Osteocyte (in vitro differentiated cells): ENCODE measurements around the gene ASPHD1. TPM values are rescaled to one million over a fixed set of nuclear protein-coding genes. Genes with fewer than 3 reads are reported as not detected.

Source experiments
- DNase-seq: peaks from one replicate; pipeline ENCODE4 v3.0.0; 2021; ENCODE audit warnings: mixed read lengths; ENCODE audit not compliant: unreplicated experiment; ENCODE audit errors: extremely low spot score
- H3K27ac Mint-ChIP-seq: one replicate; pipeline ENCODE4 v1.8.0; 2021; ENCODE audit warnings: mild to moderate bottlenecking, mixed read lengths; ENCODE audit not compliant: unreplicated experiment
- H3K27me3 Mint-ChIP-seq: one replicate; pipeline ENCODE4 v1.8.0; 2021; ENCODE audit warnings: mixed read lengths; ENCODE audit not compliant: unreplicated experiment
- H3K36me3 Mint-ChIP-seq: one replicate; pipeline ENCODE4 v1.8.0; 2021; ENCODE audit warnings: mixed read lengths; ENCODE audit not compliant: unreplicated experiment
- H3K4me1 Mint-ChIP-seq: one replicate; pipeline ENCODE4 v1.8.0; 2021; ENCODE audit warnings: mixed read lengths; ENCODE audit not compliant: unreplicated experiment
- H3K4me3 Mint-ChIP-seq: one replicate; pipeline ENCODE4 v1.8.0; 2021; ENCODE audit warnings: mild to moderate bottlenecking, moderate library complexity, mixed read lengths; ENCODE audit not compliant: unreplicated experiment
- H3K9me3 Mint-ChIP-seq: one replicate; pipeline ENCODE4 v1.8.0; 2021; ENCODE audit warnings: mixed read lengths; ENCODE audit not compliant: unreplicated experiment
- total RNA-seq: library from RNA; stranded (reverse); gene quantifications from 2 replicates; pipeline ENCODE4 v1.2.1, GENCODE V29; 2021
- TF ChIP-seq, protein P1 (sequence below): fragments of 200-600 bp; sonication (generic); IDR thresholded peaks from 2 replicates; pipeline ENCODE4 v1.5.0; 2021; ENCODE audit warnings: antibody characterized with exemption, mild to moderate bottlenecking, moderate library complexity

Gene ASPHD1
- total RNA-seq, 1 donor from 2014 or later, result 1.0 TPM

DNA sequence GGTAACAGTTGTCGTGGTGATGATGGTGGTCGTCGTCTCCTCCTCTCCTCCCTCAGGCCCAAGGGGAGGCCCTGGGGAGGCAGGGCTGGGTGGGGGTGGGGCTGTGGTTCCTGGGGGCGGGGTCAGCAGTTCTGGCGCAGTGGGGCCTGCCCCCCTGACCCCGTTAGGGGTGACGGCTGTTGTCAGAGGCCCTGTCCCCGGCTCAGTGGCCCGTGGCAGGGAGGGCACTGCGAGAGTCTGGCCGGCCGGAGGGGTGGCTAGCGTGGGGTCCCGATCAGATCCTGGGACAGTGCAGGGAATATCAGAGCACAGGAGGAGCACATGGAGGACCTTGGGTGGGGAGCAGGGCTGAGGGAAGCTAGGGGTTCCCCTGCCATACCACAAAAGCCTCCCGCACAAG lies 3.4 kb upstream of the ASPHD1 start:
- Mint-ChIP-seq H3K27ac (no peak overlapping the region), H3K27me3 (peaks cover 19% of the 10 kb centered on the region), H3K36me3 (no peaks in the 10 kb centered on the region), H3K4me3 (no peak overlapping the region), H3K9me3 (no peaks in the 10 kb centered on the region), H3K4me1 (peaks cover 17% of the 10 kb centered on the region)
- no peak for DNase-seq
- TF ChIP-seq, protein P1, sequence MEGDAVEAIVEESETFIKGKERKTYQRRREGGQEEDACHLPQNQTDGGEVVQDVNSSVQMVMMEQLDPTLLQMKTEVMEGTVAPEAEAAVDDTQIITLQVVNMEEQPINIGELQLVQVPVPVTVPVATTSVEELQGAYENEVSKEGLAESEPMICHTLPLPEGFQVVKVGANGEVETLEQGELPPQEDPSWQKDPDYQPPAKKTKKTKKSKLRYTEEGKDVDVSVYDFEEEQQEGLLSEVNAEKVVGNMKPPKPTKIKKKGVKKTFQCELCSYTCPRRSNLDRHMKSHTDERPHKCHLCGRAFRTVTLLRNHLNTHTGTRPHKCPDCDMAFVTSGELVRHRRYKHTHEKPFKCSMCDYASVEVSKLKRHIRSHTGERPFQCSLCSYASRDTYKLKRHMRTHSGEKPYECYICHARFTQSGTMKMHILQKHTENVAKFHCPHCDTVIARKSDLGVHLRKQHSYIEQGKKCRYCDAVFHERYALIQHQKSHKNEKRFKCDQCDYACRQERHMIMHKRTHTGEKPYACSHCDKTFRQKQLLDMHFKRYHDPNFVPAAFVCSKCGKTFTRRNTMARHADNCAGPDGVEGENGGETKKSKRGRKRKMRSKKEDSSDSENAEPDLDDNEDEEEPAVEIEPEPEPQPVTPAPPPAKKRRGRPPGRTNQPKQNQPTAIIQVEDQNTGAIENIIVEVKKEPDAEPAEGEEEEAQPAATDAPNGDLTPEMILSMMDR, result no peak

DNA sequence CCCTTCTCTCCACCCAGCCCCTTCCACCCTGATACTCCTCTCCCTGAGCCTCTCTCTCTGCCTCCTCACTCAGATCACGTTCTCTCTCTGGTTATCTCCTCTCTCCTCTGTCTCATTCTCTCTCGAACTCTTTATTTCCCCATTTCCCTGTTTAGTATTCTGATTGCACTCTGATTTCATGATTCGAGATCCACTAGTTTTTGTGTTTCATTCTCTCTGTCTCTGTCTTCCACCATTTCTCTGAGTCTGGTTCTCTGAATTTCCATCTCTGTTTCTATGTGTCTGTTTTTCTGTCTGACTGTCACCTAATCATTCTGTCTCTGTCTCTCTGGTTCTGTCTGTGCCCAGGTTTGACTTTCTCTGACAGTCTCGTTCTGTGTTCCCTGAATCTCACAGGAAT lies 3.0 kb upstream of the ASPHD1 start:
- peaks cover 19% of the 10 kb centered on the region for H3K27me3 Mint-ChIP-seq

DNA sequence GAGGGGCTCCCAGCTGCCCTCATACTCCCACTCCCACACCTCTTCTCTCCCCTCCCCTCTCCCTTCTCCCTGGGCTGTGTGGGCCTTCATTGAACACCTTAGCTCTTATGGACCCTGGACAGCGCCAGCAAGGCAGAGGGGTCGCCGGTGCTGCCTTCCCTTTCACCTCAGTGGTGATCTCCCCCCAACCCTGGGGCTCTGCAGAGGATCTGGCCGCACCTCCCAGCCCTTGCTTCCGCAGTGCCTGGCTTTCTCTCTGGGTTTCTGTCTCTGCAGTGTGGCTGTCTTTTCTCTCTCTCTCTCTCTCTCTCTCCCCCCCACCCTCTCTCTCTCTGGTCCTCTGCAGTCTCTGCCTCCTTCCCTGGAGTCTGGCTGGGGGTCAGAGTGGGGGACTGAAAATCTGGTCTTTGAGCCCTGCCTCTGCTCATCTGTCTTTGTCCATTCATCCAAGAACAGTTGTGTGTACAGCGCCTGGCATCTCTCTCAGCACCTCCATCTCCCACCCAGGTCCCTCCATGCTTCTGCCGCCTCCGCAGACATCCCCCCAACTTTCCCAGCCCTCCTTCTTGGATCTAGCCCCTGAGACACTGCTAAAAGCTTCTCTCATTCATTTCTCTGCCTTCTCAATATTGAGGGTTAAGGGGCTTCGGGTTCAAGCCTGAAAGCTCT lies 2.0 kb upstream of the ASPHD1 start:
- no peaks in the 10 kb centered on the region for H3K36me3 Mint-ChIP-seq
- H3K4me1 Mint-ChIP-seq, result peaks cover 17% of the 10 kb centered on the region
- H3K4me3 Mint-ChIP-seq, result peak overlapping the region; percentile 73
- TF ChIP-seq, protein P1, result no peak
- no peaks in the 10 kb centered on the region for H3K9me3 Mint-ChIP-seq
- H3K27me3 Mint-ChIP-seq, result peaks cover 19% of the 10 kb centered on the region
- DNase-seq, result no peak
- no peak overlapping the region for H3K27ac Mint-ChIP-seq

More for the DNA sequence above, 3.0 kb upstream of the ASPHD1 start:
- TF ChIP-seq, protein P1, result no peak
- no peak overlapping the region for H3K4me3 Mint-ChIP-seq
- no peak overlapping the region for H3K27ac Mint-ChIP-seq
- H3K4me1 Mint-ChIP-seq, result peaks cover 17% of the 10 kb centered on the region
- H3K9me3 Mint-ChIP-seq, result no peaks in the 10 kb centered on the region
- no peaks in the 10 kb centered on the region for H3K36me3 Mint-ChIP-seq
- DNase-seq, result no peak

DNA sequence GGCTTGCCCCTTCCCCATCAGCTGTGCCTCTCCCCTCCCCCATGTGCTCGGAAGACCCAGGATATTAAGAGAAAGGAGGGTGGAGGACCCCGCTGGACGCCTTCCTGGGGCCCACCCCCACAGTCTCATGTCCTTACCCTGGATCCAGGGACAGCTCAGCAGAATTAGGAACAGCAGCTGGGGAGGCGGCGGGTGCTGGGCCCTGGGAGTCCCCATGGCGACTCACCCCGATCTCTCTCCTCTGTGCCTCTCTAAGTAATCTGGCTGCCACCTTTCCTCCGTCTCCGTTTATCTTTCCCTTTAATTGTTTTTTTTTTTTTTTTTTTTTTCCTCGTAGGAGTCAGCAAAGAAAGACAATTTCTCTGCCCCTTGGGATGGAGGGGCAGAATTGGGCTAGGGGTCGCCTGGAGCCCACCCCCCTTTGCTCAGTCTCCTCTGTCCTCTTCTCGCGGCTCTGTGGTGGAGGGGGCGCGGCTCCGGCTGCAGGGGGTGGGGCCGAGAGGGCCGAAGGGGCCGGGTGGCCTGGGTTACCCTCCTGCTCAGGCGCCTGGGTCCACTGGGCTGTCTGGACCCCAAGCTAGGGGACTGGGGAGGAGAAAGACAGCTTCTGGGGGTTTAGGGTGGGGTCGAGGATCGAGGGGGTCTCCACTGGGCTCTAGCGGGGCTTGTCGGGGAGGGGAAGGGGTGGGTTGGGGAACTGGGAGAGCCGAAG lies 1.3 kb upstream of the ASPHD1 start:
- DNase-seq, result no peak
- Mint-ChIP-seq H3K4me3 (peak overlapping the region; percentile 73), H3K9me3 (no peaks in the 10 kb centered on the region), H3K27ac (peak overlapping the region; percentile 23), H3K4me1 (peaks cover 17% of the 10 kb centered on the region), H3K27me3 (peaks cover 19% of the 10 kb centered on the region), H3K36me3 (no peaks in the 10 kb centered on the region)
- TF ChIP-seq, protein P1, result no peak

DNA sequence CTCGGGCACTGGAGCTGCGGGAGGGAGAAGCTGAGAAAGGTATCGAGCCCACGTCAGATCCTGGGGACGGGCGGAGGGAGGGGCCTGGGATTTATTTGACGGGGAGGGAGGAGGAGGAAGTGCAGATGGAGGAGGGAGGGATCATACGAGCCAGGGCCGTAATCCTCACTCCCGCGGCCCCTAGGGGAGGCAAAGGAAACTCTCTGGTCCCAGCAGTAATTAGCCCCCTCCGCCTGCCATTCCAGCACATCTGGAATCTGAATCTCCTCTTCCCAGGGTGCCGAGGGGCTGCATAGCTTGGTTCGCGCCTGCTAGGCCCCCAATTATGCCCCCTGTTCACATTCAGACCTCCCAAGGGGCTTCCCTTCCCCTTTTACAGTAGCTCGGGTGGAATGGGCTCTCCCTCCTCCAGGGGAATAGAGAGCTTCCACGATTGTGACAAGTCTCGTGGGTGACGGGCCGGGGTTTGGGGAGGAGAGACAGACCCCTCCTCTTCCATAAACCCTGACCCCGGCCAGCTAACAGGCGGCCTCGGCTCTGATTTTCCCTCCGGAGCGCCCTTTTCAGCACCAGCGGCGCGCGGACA lies 679 bp upstream of the ASPHD1 start, which contains the start of gene SEZ6L2:
Gene SEZ6L2 (minus strand): TSS at position 35 of the 586 bp plus-strand sequence. CDS start 531 bp downstream, outside the sequence.
- H3K4me3 Mint-ChIP-seq, result peak within 1 kb of the TSS; percentile 86

More for the DNA sequence above, 679 bp upstream of the ASPHD1 start, which contains the start of gene SEZ6L2:
- peaks cover 17% of the 10 kb centered on the region for H3K4me1 Mint-ChIP-seq
- DNase-seq, result no peak
- peaks cover 19% of the 10 kb centered on the region for H3K27me3 Mint-ChIP-seq
- H3K36me3 Mint-ChIP-seq, result no peaks in the 10 kb centered on the region
- TF ChIP-seq, protein P1, result no peak
- no peaks in the 10 kb centered on the region for H3K9me3 Mint-ChIP-seq
- H3K27ac Mint-ChIP-seq, result peak within 1 kb of the TSS; percentile 23
